ENCODE data around the gene TEX2.

GRCh38 chr17:64183815-64184214, 79.2 kb downstream of the TEX2 start:
- TF ChIP-seq NFIC (IDR thresholded peaks at IDR 0.05) (no peak), EGR1 (IDR thresholded peaks at IDR 0.05) (no peak), MAX (IDR thresholded peaks at IDR 0.05) (no peak), RAD21 (IDR thresholded peaks at IDR 0.05; ENCODE audit: low read depth) (no peak)
